Muscle of arm (tissue), 12 donors: ENCODE results near the gene CDK10. TPM values are rescaled to one million over a fixed set of nuclear protein-coding genes. Genes with fewer than 3 reads are reported as not detected.
"Not testable (repeated sequence)": the region's sequence is repeated elsewhere in the genome, so short reads cannot be mapped to it uniquely, and the experiment has no call there.

Experiments
- DNase-seq: peaks from one replicate; pipeline ENCODE4 v3.0.0-alpha.2; 2013
- polyA plus RNA-seq, 12 donors: library from polyadenylated mRNA; unstranded; fragments of 120-200 nt; gene quantifications; one replicate each; pipeline ENCODE4 v1.2.1, GENCODE V29; 2013; ENCODE audit not compliant: insufficient read length in 12 of 12

The CDK10 gene
- polyA plus RNA-seq, 12 donors = 39.0 to 72.1 (median 46.5) TPM; not detected in 1

DNA sequence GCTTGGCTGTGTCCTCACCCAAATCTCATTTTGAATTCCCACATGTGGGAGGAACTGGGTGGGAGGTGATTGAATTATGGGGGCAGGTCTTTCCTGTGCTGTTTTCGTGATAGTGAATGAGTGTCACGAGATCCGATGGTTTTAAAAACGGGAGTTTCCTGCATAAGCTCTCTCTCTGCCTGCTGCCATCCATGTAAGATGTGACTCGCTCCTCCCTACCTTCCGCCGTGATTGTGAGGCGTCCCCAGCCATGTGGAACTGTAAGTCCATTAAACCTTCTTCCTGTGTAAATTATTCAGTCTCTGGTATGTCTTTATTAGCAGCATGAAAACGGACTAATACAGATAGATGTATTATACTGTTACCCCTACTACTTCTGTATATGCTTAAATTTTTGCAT, 25.3 kb upstream of the CDK10 start:
- DNase-seq = no peak

DNA sequence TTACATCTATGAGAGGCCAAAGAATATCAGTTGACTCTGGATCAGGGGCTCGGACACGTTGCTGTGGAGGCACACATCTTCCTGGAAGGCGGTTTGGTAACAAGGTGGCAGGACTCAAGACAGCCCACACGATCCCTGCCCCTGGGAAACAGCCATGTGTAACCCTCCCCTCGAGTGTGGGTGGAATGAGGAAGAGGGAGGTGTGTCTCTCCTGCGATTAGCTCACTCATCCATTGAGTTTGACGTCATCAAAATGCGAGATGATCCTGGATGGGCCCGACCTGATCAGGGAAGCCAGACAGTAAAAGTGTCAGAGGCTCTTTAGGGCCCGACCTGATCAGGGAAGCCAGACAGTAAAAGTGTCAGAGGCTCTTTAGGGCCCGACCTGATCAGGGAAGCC, 22.3 kb upstream of the CDK10 start:
- not testable (repeated sequence) for DNase-seq

DNA sequence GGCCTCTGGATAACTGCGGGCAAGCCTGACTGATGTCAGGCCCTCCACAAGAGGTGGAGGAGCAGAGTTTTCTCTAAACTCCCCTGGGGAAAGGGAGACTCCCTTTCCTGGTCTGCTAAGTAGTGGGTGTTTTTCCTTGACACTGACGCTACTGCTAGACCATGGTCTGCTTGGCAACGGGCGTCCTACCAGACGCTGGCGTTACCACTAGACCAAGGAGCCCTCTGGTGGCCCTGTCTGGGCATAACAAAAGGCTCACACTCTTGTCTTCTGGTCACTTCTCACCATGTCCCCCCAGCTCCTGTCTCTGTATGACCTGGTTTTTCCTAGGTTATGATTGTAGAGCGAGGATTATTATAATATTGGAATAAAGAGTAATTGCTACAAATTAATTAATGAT, 19.5 kb upstream of the CDK10 start:
- not testable (repeated sequence) for DNase-seq

DNA sequence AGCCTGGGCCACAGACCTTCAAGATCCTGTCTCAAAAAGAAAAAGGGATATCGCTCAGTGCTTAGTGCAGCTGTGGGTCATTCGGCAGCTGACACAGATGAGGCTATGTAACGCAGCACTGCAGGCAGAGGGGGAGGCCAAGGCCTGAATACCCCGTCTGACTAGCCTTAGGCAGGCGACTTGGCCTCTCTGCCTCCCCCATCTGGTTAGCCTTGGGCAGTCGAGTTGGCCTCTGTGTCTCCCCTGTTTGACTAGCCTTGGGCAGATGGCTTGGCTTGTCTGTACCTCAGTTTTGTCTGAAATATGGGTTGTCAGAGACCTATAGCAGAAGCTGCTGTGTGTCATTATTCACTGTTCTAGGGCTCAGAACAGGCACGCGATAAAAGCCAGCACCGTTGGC, 18.9 kb upstream of the CDK10 start:
- DNase-seq = no peak

DNA sequence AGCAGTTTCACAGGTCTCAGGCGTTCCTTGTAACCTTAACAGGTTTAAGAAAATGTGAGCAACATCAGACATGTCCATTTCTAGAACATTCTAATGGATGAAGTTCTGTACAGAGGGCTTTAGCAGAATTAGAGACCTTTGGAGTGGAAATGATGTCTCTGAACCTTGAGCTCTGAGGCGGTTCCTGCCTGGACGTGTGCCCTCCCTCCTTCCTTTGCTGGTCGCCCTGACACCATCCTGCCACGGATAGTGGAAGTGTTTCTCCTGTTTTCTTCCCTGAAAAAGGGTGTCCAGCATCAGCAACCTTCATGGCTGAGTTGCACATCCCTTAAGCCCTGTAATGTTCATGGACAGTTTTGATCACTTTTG, 17.7 kb upstream of the CDK10 start:
- DNase-seq = no peak

DNA sequence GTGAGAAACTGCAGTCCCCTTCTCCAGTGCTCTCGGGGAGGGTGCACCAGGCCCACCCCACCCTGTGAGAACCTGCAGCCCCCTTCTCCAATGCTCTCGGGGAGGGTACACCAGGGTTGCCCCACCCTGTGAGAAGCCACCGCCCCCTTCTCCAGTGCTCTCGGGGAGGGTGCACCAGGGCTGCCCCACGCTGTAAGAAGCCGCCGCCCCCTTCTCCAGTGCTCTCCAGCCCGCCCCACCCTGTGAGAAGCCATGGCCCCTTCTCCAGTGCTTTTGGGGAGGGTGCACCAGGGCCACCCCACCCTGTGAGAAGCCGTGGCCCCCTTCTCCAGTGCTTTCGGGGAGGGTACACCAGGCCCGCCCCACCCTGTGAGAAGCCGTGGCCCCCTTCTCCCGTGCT, 16.7 kb upstream of the CDK10 start:
- no peak for DNase-seq

DNA sequence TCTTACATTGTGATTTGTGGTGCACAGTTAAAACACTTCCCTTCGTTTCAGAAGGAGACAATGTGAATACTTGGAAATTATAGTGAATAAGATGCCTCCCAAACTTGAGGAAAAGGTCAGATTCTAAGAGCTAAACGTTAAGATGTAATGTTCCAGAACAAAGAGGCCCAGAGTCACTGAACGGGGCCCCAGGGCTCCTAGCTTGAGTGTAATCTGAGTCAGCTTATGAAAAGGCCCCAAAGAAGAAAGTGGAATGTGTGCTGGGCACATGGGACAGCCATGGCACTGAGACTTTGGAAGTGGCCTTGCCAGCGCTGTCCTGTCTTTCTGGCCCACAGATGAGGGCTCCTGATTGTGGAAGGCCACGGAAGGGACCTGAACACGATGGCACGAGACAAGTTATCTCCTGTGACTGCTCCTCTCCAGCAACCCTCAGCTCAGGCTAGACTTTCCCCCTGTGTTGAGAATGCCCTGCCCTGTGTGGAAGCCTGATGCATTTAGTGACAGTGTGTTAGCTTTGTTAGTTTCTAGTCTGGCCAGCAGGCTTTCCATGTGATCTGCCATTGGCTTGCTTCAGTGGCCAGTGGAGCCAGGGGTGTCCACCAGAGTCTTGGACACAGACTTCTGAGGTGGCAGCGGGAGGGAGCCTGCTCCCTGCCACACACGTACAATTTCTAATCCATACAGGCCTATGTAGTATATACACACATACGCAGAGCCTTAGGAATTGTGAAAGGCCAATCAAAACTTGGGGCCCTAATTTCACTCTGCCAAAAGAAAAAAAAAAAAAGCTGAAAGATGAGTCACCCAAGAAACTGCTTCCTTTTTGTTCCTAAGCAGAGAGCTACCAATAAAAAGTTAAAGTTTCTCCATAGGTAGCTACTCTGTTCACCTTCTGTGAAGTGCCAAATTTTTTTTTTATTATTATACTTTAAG, 15.7 kb upstream of the CDK10 start:
- no peak for DNase-seq

DNA sequence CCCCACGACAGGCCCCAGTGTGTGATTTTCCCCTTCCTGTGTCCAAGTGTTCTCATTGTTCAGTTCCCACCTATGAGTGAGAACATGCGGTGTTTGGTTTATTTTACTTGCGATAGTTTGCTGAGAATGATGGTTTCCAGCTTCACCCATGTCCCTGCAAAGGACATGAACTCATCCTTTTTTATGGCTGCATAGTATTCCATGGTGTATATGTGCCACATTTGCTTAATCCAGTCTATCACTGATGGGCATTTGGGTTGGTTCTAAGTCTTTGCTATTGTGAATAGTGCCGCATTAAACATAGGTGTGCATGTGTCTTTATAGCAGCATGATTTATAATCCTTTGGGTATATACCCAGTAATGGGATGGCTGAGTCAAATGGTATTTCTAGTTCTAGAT, 14.9 kb upstream of the CDK10 start:
- DNase-seq = not testable (repeated sequence)

DNA sequence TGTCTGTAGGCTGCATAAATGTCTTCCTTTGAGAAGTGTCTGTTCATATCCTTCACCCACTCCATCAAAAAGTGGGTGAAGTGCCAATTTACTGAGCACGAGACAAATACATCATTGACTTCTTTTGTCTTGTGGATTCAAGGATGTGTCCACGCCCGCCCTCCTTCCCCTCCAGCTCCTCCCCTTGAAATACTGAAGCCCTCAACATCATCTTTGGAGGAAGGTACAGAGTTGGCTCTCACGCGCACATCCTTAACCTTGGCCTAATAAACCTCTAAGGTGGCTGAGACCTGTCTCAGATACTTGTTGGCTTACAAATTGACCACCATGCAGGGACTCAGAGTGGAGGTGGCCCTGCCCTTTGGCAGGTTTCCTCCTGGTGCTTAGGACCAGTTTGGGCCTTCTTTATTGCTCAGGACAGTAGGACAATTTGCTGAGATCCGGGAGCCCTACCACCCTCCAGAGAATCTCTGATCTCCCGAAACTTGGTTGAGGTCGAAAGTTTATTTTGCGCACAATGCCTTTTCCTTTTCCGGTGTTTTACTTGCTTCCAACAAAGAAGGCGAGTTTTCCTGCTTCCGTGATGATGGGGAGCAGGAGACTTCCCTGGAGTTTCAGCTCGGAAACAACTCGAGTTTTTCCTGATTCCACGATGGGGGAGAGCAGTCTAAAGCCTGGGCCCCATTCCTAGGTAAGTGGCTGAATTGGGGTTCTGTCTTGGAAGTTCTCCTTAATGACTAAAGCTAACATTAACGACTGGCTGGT, 14.1 kb upstream of the CDK10 start:
- DNase-seq = no peak

DNA sequence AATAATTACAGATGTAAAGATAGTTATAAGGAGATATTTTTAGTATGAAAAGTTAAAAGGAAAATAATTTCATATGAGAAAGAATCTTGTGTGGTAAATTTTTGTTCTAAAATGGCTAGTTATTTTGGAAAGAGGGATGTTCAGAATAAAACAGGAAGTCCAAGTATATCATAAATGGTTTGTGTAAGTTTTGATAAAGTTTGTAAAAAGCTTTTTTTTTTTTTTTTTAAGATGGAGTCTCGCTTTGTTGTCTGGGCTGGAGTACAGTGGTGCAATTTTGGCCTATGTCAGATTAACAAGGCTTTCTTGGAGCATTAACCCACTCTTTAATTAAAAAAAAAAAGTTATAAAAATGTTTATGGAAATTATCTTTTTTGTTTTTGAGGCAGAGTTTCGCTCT, 8.2 kb upstream of the CDK10 start:
- no peak for DNase-seq

DNA sequence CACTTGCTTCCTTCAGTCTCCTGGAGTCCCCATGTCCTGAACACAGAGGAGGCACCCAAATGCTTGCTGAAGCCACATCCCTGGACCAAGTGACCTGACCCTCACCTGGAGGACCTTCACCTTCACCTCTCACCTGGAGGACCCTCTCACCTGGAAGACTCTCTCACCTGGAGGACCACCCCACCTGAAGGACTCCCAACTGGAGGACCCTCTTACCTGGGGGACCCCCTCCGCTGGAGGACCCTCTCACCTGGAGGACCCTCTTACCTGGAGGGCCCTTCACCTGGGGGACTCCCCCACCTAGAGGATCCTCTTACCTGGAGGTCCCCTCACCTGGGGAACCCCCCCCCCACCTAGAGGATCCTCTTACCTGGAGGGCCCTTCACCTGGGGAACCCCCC, 573 bp upstream of the CDK10 start:
- DNase-seq = no peak

DNA sequence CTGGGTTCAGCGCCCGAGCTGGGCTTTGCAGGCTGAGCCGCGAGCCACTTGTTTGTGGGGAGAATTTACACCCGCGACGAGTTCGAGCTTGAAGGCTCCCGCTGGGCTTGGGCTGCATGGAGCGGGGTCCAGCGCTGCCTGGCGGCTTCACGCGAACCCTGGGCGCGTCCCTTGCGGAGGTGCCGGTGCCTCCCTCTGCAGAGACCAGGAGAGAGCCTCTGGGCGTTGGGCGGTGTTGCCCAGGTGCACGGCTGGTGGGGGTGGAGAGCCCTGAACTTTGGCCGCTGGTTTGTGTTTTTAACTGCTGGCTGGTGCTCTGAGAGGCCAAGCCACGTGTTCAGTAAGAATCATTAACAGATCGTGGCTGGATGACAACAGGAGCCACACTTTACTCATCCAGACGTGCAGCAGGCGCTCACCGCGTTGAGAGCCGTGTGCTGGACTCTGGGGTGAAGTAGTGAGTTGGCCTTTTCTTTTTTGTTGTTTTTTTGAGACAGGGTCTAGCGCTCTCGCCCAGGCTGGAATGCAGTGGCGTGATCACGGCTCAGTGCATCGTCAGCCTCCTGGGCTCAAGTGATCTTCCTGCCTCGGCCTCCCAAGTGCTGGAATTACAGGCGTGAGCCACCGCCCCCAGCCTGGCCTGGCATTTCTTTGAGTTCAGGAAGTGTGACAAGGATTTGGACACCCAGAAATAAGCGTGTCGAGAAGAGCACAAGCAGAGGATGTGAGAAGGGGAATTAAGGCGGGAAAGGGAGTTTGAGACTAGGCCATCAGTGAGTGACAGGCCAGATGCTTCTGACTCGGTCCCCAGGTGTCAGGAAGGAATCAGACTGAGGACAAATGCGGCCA, 827 bp downstream of the CDK10 start:
- DNase-seq = no peak

DNA sequence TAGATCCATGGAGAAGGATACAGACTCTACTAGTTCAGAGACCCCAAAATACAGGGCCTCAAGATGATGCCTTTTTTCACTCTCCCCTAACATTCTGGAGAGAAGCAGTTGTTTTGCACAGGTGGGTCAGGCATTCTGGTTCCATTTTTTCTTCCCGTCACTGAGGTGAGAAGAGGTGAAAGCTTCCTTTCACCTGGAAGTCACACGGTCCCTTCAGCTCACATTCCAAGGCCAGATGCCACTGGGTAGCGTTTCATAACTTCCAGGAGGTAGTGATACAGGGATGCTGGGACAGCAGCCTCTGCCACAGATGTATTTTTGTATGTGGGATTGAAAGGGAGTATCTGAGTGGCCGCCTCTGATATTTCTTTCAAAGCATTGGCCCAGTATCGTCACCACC, 1.9 kb downstream of the CDK10 start:
- DNase-seq = no peak

DNA sequence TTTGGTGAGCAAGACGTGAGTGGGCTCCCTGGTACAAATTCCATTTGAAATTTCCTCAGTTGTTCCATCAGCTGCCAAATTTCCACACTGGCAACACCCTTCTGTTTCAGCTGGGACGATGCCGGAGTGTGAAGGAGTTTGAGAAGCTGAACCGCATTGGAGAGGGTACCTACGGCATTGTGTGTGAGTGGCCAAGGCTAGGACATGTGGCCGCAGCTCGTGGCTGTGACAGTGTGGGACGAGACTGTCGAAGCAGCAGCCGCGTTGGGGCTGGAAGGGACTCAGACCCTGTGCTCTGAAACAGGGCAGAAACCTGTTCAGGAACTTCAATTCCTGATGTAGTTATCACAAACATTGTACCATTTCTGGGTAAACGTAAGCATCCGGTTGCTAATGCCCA, 2.7 kb downstream of the CDK10 start:
- no peak for DNase-seq

DNA sequence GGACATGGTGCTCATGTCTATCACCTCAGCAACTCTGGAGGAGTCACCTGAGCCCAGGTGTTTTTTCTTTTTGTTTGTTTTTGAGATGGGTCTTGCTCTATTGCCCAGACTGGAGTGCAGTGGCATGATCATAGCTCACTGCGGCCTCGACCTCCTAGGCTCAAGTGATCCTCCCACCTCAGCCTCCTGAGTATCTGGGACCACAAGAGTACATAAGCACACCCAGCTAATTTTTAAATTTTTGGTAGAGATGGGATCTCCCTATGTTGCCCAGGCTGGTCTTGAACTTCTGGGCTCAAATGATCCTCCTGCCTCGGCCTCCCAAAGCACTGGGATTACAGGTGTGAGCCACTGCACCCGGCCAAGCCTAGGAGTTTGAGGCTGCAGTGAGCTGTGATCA, 3.1 kb downstream of the CDK10 start:
- DNase-seq = not testable (repeated sequence)

DNA sequence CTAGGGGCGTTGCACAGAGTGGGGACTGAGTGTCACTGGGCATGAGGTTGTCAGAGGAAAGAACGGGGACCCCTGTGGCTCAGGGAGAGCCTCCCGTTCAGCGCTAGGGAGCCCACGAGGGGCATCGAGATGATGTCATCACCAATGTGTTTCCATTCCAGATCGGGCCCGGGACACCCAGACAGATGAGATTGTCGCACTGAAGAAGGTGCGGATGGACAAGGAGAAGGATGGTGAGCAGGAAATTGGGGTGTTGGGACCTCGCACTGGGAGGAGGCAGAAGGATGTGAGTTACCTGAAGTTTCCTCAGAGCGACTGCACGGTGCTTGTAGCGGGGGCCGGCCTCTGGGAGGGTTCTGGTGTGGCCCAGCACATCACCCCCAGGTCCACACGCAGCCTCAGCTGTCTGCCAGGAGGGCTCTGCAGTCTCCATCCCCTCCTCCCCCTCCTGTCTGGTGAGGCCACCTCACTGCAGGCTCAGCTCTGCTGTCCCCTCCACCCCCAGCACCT, 4.0 kb downstream of the CDK10 start:
- no peak for DNase-seq

DNA sequence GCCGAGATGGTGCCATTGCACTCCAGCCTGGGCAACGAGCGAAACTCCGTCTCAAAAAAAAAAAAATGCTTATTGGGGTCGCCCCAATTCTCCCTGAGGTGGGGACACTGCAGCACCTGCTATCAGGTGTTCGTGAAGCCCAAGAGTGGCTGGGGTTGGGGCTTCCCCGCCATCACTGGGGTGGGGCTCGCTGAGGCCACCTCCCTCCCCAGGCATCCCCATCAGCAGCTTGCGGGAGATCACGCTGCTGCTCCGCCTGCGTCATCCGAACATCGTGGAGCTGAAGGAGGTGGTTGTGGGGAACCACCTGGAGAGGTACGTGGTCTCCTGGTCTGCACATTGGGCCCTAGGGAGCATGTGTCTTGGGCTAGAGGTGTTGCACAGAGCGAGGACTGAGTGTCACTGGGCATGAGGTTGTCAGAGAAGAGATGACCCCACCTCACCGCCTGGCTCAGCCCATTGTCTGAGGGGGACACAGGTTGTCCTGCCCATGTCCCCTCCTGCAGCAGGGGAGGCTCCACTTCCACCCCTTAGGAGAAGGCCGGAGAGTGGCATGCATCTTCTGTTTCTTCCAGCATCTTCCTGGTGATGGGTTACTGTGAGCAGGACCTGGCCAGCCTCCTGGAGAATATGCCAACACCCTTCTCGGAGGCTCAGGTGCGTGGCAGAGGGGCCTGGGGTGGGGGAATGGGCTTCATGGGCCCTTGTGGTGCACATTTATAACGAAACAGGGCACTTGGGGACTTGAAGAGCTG, 4.9 kb downstream of the CDK10 start:
- DNase-seq = no peak

DNA sequence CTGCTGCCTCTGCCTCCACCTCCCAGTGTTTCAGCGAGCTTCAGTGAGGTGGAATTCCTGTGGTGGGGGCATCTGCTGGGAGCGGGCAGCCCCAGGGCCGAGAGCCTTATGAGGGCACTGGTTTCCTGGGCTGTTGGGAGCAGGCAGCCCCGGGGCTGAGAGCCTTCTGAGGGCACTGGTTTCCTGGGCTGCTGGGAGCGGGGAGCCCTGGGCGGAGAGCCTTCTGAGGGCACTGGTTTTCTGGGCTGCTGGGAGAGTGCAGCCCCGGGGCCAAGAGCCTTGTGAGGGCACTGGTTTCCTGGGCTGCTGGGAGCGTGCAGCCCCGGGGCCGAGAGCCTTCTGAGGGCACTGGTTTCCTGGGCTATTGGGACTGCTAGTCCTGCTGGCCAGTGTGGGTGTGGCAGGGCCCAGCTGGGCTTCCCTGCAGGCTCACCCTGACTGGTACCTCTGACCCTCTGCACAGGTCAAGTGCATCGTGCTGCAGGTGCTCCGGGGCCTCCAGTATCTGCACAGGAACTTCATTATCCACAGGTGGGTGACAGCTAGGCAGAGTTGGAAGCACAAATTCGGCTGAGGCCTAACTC, 5.6 kb downstream of the CDK10 start:
- DNase-seq = no peak

DNA sequence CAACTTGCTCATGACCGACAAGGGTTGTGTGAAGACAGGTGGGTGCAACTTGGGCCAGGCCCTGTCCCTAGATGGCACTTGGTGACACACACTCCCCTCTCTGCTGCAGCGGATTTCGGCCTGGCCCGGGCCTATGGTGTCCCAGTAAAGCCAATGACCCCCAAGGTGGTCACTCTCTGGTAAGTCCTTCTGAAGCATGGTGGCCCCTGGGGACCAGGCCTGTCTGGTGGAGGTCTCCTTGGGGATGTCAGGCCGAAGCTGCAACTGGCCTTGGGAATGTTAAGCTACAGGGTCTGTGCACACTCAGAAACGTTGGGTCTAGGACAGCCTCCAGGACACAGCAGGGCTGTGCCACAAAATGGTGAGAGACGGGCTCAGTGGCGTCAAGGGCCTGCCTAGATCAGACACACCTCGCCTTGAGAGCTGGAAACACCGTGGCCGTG, 6.8 kb downstream of the CDK10 start:
- DNase-seq = no peak

DNA sequence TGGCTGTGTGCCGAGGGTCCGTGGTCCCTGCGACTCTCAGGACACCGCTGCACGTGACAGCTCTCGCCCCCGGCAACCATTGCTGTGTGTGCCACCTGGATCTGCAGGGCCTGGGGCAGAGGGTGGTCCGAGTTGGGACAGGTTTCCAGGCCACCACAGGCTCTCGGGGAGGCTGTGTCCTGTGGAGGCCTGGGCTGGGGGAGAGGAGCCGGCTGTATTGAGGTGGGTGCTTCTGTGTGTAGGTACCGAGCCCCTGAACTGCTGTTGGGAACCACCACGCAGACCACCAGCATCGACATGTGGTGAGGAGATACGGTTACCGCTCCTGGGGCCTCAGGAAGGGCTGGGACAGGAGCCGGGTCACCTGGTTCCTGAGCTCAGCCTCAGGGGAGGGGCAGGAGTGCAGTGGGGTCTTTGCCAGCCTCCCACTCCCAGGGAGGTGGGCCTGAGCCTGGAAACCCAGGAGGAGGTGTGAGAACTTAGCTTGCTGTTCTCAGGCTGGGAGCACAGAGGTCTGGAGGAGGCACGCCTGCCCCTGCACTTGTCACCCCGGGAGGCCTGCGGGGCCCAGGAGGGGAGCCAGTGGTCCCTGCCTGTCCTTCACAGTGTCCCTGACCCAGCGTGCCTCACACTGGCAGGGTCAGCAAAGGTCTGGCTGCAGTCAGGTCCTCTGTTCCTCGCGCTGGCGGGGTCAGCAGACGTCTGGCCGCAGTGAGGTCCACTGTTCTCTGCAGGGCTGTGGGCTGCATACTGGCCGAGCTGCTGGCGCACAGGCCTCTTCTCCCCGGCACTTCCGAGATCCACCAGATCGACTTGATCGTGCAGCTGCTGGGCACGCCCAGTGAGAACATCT, 7.7 kb downstream of the CDK10 start:
- no peak for DNase-seq
